Panc1 (cell line): ENCODE measurements around the gene BCAN. TPM values are rescaled to one million over a fixed set of nuclear protein-coding genes. Genes with fewer than 3 reads are reported as not detected.

Source experiments
- ATAC-seq: fragments of 200-7000 bp; cut with Tn5 transposase; 2 replicates; pipeline ENCODE4 v1.9.1; 2020; ENCODE audit warnings: mild to moderate bottlenecking, moderate library complexity
- BruUV-seq: library from RNA; stranded (reverse); fragments of 400-500 nt; replicated peaks from 2 replicates; lab custom pipeline; 2021; lab: Mats Ljungman, UMichigan
- CTCF ChIA-PET: fragments of 300-600 bp; sonication (Branson Sonifier 250); formaldehyde crosslinking; loops from one replicate; lab custom pipeline; 2022; ENCODE audit warnings: antibody characterized with exemption; lab: Charles Lee
- POLR2A ChIA-PET: fragments of 300-600 bp; sonication (Branson Sonifier 250); formaldehyde crosslinking; loops from one replicate; lab custom pipeline; 2022; ENCODE audit warnings: antibody characterized with exemption; lab: Charles Lee
- DNase-seq: peaks from one replicate; pipeline ENCODE4 v3.0.0-alpha.2; 2010; ENCODE audit warnings: low read depth, low spot score
- H3K27ac ChIP-seq: 2 replicates; pipeline ENCODE4 v1.5.1; 2011; ENCODE audit warnings: mild to moderate bottlenecking, low read length, inconsistent platforms
- H3K27me3 ChIP-seq: fragments of 200-500 bp; sonication (Bioruptor generic); 2 replicates; pipeline ENCODE4 v1.6.0; 2014; ENCODE audit warnings: low read length, inconsistent platforms; ENCODE audit not compliant: control insufficient read depth, insufficient read depth
- H3K36me3 ChIP-seq: fragments of 200-500 bp; sonication (Bioruptor generic); 2 replicates; pipeline ENCODE4 v1.5.1; 2014; ENCODE audit warnings: inconsistent platforms, mild to moderate bottlenecking, low read length, moderate library complexity; ENCODE audit not compliant: control insufficient read depth, insufficient read depth
- H3K4me1 ChIP-seq: 2 replicates; pipeline ENCODE4 v1.5.1; 2011; ENCODE audit warnings: inconsistent platforms, mild to moderate bottlenecking, low read length, moderate library complexity; ENCODE audit not compliant: control insufficient read depth, insufficient read depth
- H3K4me3 ChIP-seq, 2 experiments: 2 replicates each; pipeline ENCODE4 v1.5.1; 2011 to 2012; ENCODE audit warnings: low read depth in 2 of 2, low read length in 2 of 2, mild to moderate bottlenecking in 2 of 2, inconsistent platforms in 1 of 2, moderate library complexity in 1 of 2
- H3K9me3 ChIP-seq: fragments of 200-500 bp; sonication (Bioruptor generic); 2 replicates; pipeline ENCODE4 v1.5.1; 2014; ENCODE audit warnings: low read depth, mild to moderate bottlenecking, inconsistent platforms, low read length, moderate library complexity; ENCODE audit not compliant: control insufficient read depth, insufficient read depth
- POLR2AphosphoS5 ChIP-seq: IDR thresholded peaks from 2 replicates; pipeline ENCODE4 v1.6.1; 2012; ENCODE audit warnings: mild to moderate bottlenecking, low read depth, low read length, moderate library complexity
- SIN3A ChIP-seq: IDR thresholded peaks from 2 replicates; pipeline ENCODE4 v1.6.1; 2012; ENCODE audit warnings: low read depth, mild to moderate bottlenecking, low read length, moderate library complexity, borderline replicate concordance; ENCODE audit not compliant: insufficient read depth
- TCF7L2 ChIP-seq: IDR thresholded peaks from 2 replicates; pipeline ENCODE4 v1.6.1; 2011; ENCODE audit warnings: mild to moderate bottlenecking, low read depth, low read length, inconsistent platforms
- in situ Hi-C: cut with HindIII; loops from 2 replicates; pipeline ENCODE4 v1.10.0; 2016; ENCODE audit warnings: low sequenced_read_pairs, low pct_unique_long_range_greater_than_20kb
- intact Hi-C: fragments of 100-400 bp; cut with micrococcal nuclease; formaldehyde crosslinking; loops from one replicate; pipeline ENCODE4 v1.10.0; 2022; ENCODE audit not compliant: unreplicated experiment
- total RNA-seq: library from RNA; stranded (reverse); gene quantifications from one replicate; pipeline ENCODE4 v1.2.1, GENCODE V29; 2021; ENCODE audit not compliant: unreplicated experiment
- TF ChIP-seq, protein P1 (sequence below), 2 experiments: IDR thresholded peaks; 2 replicates each; pipeline ENCODE4 v1.6.1; 2011 to 2012; ENCODE audit warnings: low read depth in 2 of 2, control low read depth in 1 of 2, low read length in 1 of 2, mild to moderate bottlenecking in 1 of 2, moderate library complexity in 1 of 2; ENCODE audit not compliant: insufficient read depth in 1 of 2
- TF ChIP-seq, protein P2 (sequence below): fragments of 450-650 bp; IDR thresholded peaks from 2 replicates; pipeline ENCODE4 v1.5.1; 2017; ENCODE audit warnings: mild to moderate bottlenecking

Gene BCAN
- total RNA-seq, 1 experiment from 2014 or later, result 0.57 TPM

DNA sequence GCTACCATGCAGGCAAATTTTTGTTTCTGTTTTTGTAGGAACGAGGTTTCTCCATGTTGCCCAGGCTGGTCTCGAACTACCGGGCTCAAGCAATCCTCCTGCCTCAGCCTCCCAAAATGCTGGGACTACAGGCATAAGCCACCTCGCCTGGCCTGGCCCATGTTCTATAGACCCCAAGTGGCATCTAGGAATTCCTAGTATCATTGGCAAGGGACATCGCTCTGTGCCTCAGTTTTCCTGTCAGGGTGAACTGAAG lies 20.8 kb downstream of the BCAN start:
- DNase-seq (no peak), ATAC-seq (no peak)
- Histone ChIP-seq H3K27me3 (no peaks in the 10 kb centered on the region), H3K36me3 (no peaks in the 10 kb centered on the region; the same call in 1 of the 2 replicates), H3K4me1 (peaks cover 81% of the 10 kb centered on the region), H3K4me3 (no peak overlapping the region), H3K9me3 (no peaks in the 10 kb centered on the region), H3K27ac (peak overlapping the region; percentile 98)
- no TSS peak for BruUV-seq
- CTCF ChIA-PET, result interaction anchor here (2.3 to 3.6 kb wide), 2 partner anchors 14 to 27 kb away, joined by 14 to 47 read pairs; partner anchors contain the start of gene NES
- intact Hi-C loops, result no loop called here
- in situ Hi-C loops, result no loop called here
- TF ChIP-seq, protein P1, sequence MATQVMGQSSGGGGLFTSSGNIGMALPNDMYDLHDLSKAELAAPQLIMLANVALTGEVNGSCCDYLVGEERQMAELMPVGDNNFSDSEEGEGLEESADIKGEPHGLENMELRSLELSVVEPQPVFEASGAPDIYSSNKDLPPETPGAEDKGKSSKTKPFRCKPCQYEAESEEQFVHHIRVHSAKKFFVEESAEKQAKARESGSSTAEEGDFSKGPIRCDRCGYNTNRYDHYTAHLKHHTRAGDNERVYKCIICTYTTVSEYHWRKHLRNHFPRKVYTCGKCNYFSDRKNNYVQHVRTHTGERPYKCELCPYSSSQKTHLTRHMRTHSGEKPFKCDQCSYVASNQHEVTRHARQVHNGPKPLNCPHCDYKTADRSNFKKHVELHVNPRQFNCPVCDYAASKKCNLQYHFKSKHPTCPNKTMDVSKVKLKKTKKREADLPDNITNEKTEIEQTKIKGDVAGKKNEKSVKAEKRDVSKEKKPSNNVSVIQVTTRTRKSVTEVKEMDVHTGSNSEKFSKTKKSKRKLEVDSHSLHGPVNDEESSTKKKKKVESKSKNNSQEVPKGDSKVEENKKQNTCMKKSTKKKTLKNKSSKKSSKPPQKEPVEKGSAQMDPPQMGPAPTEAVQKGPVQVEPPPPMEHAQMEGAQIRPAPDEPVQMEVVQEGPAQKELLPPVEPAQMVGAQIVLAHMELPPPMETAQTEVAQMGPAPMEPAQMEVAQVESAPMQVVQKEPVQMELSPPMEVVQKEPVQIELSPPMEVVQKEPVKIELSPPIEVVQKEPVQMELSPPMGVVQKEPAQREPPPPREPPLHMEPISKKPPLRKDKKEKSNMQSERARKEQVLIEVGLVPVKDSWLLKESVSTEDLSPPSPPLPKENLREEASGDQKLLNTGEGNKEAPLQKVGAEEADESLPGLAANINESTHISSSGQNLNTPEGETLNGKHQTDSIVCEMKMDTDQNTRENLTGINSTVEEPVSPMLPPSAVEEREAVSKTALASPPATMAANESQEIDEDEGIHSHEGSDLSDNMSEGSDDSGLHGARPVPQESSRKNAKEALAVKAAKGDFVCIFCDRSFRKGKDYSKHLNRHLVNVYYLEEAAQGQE (IDR thresholded peaks at IDR 0.05; ENCODE audit: insufficient read depth in 1 of 2, low read depth in 2 of 2, low read length in 1 of 2), result no peak
- TF ChIP-seq TCF7L2 (no peak), SIN3A (no peak), POLR2AphosphoS5 (no peak)
- TF ChIP-seq, protein P2, sequence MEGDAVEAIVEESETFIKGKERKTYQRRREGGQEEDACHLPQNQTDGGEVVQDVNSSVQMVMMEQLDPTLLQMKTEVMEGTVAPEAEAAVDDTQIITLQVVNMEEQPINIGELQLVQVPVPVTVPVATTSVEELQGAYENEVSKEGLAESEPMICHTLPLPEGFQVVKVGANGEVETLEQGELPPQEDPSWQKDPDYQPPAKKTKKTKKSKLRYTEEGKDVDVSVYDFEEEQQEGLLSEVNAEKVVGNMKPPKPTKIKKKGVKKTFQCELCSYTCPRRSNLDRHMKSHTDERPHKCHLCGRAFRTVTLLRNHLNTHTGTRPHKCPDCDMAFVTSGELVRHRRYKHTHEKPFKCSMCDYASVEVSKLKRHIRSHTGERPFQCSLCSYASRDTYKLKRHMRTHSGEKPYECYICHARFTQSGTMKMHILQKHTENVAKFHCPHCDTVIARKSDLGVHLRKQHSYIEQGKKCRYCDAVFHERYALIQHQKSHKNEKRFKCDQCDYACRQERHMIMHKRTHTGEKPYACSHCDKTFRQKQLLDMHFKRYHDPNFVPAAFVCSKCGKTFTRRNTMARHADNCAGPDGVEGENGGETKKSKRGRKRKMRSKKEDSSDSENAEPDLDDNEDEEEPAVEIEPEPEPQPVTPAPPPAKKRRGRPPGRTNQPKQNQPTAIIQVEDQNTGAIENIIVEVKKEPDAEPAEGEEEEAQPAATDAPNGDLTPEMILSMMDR, result no peak
- POLR2A ChIA-PET, result interaction anchor here (0.7 kb wide), 1 partner anchor 42 kb away, joined by 13 read pairs; no protein-coding TSS in a partner anchor

DNA sequence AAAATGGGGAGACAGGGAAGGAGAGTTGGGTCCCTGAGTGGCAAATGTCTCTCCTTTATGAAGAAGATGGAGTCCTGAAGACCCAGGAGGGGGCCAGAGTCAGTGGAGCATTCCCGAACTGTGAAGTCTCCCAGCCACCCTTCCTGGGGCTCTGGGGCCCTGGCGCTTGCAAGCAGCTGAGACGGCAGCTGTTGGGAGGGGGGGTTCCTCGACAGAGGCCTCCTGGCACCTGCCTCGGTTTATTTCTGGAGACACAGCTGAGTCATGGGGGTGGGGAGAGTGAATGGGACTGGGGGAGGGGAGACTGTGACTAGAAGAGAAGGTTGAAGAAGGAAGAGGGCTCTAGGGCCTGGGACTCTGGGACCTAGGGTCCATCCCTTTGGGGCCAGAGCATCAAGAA lies 21.3 kb downstream of the BCAN start:
- POLR2A ChIA-PET, result interaction anchor here (0.7 kb wide), 1 partner anchor 41 kb away, joined by 13 read pairs; no protein-coding TSS in a partner anchor

More for the DNA sequence above, 21.3 kb downstream of the BCAN start:
- Histone ChIP-seq H3K27ac (peak overlapping the region; percentile 98), H3K4me1 (peaks cover 82% of the 10 kb centered on the region), H3K4me3 (no peak overlapping the region), H3K36me3 (no peaks in the 10 kb centered on the region; the same call in 1 of the 2 replicates), H3K27me3 (no peaks in the 10 kb centered on the region), H3K9me3 (no peaks in the 10 kb centered on the region)
- DNase-seq, result no peak
- BruUV-seq, result no TSS peak
- intact Hi-C loops (no loop called here), in situ Hi-C loops (no loop called here)
- CTCF ChIA-PET, result no interaction called here
- no peak for ATAC-seq
- TF ChIP-seq SIN3A (no peak), TCF7L2 (no peak), POLR2AphosphoS5 (no peak)
- TF ChIP-seq, protein P2, result no peak
- TF ChIP-seq, protein P1 (IDR thresholded peaks at IDR 0.05; ENCODE audit: insufficient read depth in 1 of 2, low read depth in 2 of 2, low read length in 1 of 2), result no peak
